Loucy (cell line): ENCODE data around the gene RASGEF1B.
"Not testable (repeated sequence)": the region's sequence is repeated elsewhere in the genome, so short reads cannot be mapped to it uniquely, and the experiment has no call there.

Experiments used
- CTCF ChIP-seq: fragments of 200-600 bp; sonication (generic); conservative IDR thresholded peaks from 2 replicates; pipeline ENCODE4 v1.5.1; 2014; ENCODE audit warnings: mild to moderate bottlenecking, antibody characterized with exemption, low read length
- EZH2phosphoT487 ChIP-seq: fragments of 200-600 bp; IDR thresholded peaks from 2 replicates; pipeline ENCODE4 v1.6.1; 2018; ENCODE audit warnings: antibody characterized with exemption, mild to moderate bottlenecking, moderate library complexity, borderline replicate concordance

GRCh38 chr4:81479573-81479972 is 7.9 kb upstream of the RASGEF1B start:
- not testable (repeated sequence) for TF ChIP-seq CTCF, EZH2phosphoT487
